GM12875 (cell line): Measurements from ENCODE around the gene ZNF433.

Experiments
- H3K4me3 ChIP-seq: one replicate; pipeline ENCODE4 v1.5.1; 2011; ENCODE audit warnings: low read depth, low read length, control low read depth
- TF ChIP-seq, protein P1 (sequence below): IDR thresholded peaks from 2 replicates; pipeline ENCODE4 v1.5.1; 2011; ENCODE audit warnings: low read depth, mild to moderate bottlenecking, control low read depth, inconsistent platforms, low read length, moderate library complexity, borderline replicate concordance; ENCODE audit not compliant: insufficient read depth

Gene ZNF433

DNA sequence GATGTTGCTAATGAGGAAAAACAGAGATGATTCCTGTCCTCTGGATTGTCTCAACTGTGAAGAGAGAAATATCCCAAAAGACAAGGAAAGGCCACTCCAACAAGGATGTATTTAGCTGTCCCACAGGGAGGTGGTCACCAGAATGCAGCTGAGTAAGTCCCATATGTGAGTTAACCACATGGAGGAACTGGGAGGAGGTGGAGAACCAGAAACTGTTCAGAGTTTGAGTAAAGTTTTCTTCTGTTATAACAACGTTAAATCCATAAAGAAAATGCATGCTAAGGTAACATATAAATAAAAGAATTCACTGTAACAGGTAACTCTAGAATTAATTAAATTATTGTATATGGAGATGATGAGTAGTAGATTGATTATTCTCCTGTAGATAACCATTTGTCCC, 65.3 kb downstream of the ZNF433 start:
- TF ChIP-seq, protein P1, sequence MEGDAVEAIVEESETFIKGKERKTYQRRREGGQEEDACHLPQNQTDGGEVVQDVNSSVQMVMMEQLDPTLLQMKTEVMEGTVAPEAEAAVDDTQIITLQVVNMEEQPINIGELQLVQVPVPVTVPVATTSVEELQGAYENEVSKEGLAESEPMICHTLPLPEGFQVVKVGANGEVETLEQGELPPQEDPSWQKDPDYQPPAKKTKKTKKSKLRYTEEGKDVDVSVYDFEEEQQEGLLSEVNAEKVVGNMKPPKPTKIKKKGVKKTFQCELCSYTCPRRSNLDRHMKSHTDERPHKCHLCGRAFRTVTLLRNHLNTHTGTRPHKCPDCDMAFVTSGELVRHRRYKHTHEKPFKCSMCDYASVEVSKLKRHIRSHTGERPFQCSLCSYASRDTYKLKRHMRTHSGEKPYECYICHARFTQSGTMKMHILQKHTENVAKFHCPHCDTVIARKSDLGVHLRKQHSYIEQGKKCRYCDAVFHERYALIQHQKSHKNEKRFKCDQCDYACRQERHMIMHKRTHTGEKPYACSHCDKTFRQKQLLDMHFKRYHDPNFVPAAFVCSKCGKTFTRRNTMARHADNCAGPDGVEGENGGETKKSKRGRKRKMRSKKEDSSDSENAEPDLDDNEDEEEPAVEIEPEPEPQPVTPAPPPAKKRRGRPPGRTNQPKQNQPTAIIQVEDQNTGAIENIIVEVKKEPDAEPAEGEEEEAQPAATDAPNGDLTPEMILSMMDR: no peak
- no peak overlapping the region for H3K4me3 ChIP-seq

DNA sequence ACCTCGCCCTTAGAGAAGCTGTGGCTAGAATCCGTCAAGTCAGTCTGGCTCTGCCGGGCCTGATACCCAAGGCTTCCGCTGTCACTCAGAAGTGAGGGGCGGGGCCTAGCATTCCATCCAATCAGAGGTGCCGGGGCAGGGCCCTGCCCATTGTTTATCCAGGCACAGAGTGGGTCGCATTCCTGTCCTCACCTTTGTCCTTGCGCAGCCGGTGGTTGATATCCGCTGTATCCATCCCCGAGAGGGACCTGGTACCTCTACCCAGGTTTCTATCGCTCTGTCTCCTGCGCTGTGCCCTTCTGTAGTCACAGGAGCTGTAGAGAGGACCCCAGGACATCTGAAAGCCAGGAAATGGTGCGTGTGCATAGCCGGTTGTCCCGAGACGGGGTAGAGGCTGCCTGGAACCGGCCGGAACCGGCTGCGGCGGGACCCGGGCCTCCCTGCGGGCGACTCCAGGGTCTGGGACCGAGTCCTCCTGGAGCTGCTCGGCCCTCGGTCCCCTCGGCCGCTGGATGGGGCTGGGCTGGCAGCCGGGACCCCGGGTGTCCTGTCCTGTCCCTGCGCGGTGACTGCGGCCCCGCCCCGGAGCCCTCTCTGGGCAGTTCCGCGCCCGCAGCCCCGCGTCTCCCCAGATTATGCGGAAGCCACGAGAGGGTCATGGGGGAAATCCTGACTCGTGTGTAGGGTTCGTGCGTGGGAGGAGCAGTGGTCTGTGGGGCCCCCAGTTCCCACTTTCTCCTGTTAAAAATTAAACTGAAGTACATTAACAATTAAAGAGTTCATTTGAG, 70.4 kb downstream of the ZNF433 start, which contains the start of gene ZNF763:
Gene ZNF763, plus strand, starts transcription at position 183 of the 788 bp plus-strand sequence. Its CDS starts 169 bp downstream, at position 352.
- TF ChIP-seq, protein P1: no peak
- H3K4me3 ChIP-seq: peak within 1 kb of the TSS; percentile 85
